Suppressor macrophage treated with lipopolysaccharide for 4 hours (primary cell): ENCODE results near the gene CSNK1G3.
A peak's percentile ranks its signal among the peaks of the same experiment; 100 is the strongest.
"Not testable (repeated sequence)": the region's sequence is repeated elsewhere in the genome, so short reads cannot be mapped to it uniquely, and the experiment has no call there.

ENCODE experiments used
- DNase-seq: peaks from one replicate; pipeline ENCODE4 v3.0.0-alpha.2; 2020

Gene CSNK1G3

DNA sequence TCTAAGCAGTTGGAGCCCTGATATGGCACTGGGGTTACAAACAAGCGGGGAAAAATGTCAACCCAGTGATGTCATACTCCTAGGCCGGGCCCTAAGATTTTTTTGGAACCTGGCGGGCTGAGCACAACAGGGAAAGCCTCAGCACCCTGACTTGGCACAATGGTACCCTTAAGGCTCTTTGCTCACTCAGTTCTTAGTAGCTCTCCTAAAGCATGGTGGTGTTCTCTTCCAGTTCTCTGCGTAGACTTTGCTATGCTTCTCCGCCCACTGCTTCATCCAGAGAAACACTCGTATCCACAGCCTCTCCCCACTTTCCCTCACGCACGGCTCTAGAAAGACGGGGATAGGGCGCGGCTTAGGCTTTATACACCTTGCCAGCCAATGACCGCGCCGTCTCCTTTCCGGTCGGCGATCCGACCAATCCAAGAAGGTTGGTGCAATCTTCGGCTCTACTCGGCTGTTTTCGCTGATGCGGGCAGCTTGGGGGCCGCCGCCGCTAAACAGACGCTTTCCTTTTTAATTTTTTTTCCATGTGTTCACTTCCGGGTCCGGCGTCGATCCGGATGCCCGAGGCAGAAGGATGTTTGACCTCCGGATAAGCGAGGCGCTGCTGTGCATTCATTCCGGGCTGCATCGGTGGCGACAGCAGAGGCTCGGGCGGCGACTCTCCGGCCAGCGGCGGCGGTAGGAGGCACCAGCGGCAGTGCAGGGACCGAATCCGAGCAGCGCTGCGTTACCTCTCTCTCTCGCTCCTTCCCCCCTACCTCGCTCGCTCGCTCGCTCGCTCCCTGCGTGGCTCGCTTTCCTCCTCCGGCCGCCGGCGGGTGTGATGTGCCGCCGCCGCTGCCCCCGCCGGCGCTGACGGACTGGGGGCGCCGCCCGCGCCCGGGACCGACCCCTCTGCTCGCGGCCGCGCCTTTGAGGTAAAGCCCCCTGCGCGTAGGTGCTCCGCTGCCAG, at the start of gene CSNK1G3:
CSNK1G3 (plus strand) TSS at position 530 of the 958 bp plus-strand sequence. CDS start 33,487 bp downstream, outside the sequence.
- peak; percentile 97 for DNase-seq

DNA sequence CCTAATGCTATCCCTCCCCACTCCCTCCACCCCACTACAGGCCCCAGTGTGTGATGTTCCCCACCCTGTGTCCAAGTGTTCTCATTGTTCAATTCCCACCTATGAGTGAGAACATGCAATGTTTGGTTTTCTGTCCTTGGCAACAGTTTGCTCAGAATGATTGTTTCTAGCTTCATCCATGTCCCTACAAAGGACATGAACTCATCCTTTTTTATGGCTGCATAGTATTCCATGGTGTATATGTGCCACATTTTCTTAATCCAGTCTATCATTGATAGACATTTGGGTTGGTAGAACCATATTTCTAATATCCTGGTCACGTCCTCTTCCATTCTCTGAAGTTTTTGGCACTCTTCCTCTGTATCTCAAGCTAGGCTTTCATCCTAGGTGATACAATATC, 45.1 kb upstream of the CSNK1G3 start:
- not testable (repeated sequence) for DNase-seq

DNA sequence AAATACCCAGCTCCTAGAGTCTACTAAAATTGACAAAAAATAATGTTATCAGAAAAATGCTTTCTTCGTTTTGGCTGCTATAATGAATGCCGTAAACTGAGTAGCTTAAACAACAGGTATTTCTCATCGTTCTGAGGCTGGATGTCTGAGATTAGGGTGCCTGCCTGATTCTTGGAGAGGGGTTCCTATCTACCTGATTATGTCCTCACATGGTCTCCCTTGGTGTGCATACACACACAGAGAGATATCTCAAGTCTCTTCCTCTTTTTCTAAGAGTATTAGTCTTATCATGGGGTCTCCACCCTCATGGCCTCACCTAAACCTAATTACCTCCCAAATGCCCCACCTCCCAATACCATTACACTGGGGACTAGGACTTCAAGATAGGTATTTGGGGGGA, 40.6 kb upstream of the CSNK1G3 start:
- DNase-seq: no peak

DNA sequence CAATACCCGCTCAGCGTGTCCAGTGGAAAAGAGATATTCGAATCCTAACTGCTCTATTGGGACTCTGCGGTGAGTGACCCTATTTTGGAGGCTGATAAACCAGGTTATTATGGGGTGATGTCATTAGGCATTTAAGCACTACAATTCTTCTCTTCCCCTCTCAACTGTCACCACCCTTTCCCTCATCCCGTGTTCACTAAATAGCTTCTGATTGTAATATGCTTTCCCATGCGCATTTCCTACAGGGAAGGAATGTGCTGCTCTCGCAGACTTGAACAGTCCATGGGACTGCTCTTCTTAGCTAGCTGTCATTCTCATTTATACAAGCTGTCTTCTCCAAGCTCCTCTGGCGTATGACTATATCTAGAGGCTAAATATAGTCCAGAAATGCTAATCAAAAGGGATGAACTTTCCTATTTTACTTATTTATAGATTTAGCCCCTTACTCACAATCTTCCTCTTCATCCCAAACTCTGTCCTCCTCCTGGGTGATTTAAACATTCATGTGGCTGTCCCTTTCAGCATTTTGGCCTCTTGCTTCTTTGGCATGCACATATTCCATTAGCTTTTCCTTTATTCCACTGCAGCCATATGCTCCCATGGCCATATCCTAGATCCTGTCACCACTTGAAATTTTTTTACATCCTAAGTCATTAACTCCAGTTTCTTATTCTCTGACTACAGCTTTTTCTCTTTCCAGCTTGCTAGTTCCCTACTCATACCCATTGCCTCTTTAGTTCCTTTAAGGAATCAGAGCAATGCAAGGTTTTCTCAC, 39.6 kb upstream of the CSNK1G3 start:
- no peak for DNase-seq

DNA sequence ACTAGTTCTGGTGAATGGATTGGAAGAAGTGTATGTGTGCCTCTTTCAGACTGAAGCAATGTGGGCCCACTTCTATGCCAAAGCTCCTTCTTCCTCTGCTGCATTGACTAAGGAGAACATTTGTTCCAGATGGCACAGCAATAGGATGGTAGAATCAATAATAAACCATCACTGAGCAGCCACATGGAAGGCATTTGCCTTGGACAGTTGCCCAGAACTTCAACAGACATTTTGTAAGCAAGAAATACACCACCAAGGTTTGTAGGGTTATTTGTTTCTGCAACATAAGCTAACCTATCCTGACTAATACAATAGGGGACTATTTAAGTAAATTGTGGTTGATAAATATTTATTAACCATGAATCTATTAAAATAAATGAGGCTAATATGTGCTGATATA, 37.7 kb upstream of the CSNK1G3 start:
- DNase-seq: no peak

DNA sequence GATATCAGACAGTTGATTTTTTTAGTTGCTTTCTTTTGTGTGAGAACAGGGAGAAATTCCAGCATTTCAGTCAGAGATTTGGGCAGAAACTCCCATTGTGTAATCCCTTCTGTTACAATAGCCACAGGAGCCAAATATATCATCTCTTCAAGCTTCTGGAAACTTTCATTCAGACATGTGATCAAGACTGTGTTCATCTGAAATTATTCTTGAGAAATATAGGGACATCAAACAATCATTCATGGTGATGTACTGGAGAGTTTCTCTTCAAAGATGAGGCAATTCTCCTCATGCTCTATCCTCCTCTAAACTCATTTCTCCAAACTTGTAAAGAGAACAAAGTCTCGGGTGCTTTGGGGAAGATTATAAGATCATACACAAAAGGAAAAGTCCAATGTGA, 35.2 kb upstream of the CSNK1G3 start:
- DNase-seq: peak; percentile 57

DNA sequence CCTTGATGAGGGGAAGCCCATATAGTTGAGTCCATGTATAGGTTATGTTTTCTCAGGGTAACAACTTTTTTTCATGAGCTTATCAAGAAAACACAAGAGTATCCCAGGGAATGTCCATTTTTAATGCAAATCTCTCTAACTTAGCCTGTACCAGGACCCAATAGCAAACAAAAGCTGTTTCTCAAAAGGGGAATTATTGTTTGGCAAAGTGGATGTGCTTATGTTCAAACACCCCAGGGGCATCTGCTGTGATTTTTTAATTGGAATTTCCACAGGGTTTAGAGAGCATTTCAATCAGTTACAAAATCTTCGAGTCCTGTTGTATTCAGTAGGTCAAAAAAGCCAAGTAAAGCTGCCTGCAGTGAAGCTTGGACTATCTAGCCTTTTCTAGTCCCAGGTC, 33.4 kb upstream of the CSNK1G3 start:
- no peak for DNase-seq

DNA sequence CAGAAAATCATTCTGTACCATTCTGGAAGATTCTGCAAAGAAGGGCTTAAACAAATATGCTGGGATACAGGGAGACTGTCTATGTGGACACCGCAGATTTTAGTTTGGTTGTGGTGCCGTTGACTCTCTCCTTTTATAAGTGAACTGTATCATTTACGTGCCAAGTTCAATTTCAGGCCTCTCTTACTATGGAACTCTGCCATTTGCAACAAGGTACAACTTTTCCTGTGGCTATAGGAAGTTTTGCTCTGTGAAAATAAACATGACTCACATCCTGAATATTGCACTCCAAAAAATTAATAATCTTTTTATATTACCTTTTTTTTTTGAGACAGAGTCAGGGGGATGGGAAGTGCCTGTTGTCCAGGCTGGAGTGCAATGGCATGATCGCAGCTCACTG, 29.7 kb upstream of the CSNK1G3 start:
- DNase-seq: no peak

DNA sequence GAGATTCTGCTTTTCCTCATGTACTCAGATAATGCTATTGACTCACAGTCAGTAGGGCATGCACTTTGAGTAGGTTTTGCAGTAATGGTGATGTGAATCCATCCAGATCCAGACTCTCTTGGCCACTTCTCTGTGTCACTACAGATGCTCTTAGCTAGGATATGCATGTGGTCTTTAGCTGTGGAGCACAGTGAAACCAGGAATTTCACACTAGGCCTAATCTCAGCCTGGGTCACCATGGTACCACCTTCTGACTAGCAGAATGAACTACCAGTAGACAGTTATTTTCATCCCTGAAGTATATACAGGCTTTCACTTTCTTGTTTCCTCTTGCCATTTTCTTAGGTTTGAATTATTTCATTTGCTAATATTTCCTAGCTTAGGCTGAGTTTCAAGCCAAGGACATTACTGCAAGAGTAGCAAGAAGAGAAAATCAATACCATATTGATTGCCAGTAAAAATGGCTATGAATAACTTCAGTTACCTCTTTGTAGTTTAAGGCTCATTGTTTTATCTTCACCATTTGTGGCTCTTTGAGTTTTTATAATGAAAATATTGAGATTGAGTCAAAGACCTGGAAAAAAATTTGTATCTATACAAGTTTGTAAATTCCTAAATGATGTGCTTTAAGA, 28.4 kb upstream of the CSNK1G3 start:
- no peak for DNase-seq

DNA sequence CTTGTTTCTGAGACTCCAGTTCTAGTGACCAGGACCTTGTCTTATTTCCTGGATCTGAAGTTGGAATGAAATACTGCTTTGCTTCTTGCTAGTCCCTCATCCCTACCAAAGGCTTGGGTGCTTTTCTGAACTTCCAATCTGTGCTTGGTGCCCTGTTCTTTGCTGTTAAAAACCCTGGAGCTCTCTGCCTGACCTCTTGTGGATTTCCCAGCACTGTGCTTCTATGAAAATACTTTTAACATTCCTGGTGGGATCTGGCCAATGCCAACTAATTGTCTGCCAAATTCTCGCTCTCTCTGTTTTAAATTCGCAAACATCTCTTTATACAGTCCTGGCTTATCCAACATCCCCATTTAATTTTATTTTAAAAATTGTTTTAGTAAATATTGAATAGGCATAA, 26.7 kb upstream of the CSNK1G3 start:
- DNase-seq: no peak

DNA sequence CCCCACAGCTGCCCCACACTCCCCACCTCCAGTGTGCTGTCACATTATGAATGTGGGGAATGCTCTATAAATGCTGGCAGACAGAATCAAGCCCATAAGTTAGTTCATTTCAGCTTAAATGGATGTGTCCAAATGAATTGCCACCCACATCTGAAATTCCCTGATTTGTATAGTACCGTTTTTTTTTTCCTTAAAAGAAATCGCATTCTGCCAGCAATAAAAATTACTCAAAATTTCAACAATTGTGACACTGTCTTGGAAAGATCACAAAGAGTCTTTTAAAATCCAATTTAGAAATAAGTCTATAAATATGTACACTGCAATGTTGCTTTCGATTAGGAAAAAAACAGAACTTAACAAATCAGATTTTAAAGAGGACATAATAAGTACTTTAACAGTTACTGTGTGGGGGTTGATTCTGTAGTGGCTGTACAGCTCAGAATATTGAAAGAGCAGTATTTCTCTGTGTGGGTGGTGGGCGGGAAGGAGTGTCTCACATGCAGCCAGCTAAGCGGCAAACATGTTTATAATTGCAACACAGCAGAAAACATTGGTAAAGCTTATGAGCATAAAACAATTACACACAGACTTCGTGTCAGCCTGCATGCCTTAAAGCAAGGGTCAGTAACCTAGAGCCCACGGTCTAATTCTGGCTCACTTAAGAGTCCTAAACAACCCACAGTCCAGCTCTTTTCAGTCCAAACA, 24.9 kb upstream of the CSNK1G3 start:
- peak; percentile 66 for DNase-seq

DNA sequence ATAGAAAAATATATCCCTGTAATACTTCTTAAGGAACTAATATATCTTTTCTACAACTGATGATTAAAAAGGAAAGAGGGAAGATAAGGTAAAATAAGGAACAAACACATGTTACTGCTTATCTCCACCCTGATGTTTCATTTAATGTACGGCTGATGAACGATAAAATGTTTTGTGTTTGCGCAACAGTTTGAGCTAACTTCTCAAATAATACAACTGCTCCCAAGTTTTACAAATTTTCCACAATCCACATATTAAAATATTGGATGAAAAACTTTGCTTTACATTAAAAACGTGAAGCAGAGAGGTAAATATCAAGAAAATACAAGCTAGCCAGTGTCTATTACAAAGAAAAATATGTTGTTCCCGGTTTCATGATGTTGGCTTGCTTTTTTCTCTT, 21.0 kb upstream of the CSNK1G3 start:
- no peak for DNase-seq

DNA sequence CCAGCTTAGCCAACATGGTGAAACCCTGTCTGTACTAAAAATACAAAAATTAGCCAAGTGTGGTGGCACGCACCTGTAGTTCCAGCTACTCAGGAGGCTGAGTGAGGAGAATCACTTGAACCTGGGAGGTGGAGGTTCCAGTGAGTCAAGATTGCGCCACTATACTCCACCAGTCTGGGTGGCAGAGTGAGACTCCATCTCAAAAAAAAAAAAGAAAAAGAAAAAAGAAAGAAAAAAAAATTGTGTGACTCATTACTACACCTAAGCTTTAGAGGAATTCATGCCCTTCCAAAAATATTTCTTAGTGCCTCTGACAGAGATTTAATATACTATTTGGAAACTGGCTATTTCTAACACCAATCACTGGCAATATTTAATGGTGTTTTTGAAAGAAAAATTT, 16.8 kb upstream of the CSNK1G3 start:
- DNase-seq: not testable (repeated sequence)

DNA sequence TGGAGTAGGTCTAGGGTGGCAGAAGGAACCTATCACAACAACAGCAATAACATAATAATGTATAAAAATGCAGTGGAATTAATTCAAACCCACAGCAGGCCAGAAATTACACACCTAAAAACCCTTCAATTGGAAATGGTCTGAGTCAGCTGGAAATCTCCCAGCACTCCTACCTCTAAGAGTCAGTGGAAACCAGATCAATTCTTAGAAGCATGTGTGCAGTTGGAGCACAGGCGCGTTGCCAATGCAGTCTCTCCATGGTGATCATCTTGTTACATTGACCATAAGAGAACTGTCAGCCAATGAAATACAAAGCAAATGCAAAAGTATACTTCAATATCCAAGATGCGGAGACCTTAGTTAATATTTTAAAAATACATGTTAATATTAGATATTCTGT, 15.1 kb upstream of the CSNK1G3 start:
- no peak for DNase-seq

DNA sequence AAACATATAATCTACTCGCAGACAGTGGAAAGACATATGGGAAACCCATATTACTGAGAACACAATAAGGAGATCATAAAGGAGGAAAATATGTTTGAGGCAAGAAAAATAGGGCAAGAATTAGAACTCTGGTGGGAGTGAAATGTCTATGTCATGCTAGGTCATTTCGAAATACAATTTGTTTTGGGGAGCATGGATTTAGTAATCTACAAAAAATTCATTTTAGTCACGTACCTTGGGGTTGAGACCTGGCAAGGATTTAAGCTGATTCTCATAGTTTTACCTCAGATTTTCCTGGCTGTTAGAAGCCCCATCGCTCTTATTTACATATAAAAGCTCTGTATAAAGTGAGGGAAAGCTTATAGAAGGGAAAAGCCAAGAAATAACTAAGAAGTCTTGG, 11.5 kb upstream of the CSNK1G3 start:
- no peak for DNase-seq

DNA sequence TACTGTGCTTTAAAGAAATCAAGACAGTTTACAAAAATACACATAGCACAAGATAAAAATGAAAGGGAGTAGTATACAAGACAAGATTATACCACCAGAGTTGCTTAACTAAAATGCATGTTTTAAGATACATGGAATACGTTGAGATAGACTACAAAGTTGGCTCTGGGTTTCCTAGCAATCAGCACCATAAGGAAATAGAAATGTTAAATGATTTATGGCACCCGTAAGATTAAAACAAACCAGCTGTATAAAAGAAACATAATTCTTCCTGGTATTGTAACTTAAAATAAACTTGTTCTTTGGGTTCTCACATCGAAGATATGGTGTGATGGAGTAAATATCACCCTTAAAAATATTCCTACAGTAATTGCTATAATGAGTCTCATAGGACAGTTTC, 9.9 kb upstream of the CSNK1G3 start:
- DNase-seq: no peak

DNA sequence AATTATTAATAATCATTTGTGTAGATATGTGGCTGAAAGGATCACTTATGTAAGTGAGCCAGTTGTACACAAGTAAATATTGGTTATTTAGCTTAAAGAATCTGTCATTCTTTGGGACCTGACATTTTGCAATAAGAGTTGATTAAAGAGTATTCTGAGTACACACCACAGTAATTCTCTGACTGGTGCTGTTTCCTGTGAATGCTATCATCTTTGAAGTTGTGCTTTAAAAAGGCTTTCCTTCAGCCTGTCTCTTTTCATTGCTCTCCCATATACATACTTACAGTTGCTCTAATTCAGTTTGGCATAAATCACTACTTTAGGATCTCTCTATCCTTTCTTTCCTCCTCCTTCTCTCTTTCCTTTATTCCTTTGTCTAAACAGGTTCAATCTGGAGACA, 8.7 kb upstream of the CSNK1G3 start:
- DNase-seq: no peak

DNA sequence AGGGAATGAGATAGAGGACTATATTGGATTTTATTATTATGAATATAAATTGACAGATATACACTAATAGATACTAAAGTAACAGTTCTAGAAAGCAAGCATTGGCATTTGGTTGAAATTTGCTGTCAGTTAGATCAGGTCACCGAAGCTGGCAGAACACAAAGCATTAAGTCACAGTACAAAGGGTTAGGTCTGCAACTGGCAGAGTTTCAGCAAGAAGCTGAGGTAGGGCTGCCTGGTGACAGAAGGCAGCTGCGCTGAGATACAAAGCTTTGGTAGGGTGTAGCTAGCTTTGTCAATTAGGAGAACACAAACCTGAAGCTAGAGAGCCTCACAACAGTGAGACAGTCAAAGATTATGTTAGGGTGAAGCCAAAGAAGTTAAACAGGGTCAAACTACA, 6.3 kb upstream of the CSNK1G3 start:
- no peak for DNase-seq

DNA sequence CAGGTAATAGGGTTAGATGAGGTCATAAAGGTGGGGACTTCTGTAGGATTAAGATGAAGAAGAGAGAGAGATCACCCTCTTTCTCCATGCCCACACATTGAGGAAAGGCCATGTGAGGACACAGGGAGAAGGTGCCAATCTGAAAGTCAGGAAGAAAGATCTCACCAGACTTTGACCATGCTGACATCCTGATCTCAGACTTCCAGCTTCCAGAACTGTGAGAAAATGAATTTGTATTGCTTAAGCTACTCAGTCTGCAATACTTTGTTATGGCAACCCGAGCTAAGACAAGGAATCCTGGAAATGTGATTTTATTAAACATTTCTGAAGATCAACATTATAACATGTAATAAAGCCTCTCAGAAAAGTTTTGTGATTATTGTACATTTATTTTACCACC, 3.5 kb upstream of the CSNK1G3 start:
- DNase-seq: no peak

DNA sequence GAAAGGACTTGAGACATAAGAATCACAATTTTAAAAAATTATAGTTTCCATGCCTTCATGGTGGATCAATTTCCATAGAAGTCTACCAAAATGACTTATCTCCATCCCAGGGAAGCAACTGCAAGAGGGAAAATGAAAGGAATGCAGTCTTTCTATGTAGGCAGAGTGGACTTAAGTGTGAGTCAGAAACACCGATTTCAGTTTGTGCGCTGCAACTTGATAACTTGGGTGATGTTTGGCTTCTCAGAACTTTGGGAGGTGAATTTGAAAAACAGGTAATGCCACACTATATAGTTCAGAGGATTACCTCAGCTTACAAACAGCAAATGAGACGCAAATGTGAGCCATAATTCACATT, 708 bp upstream of the CSNK1G3 start:
- peak; percentile 10 for DNase-seq

DNA sequence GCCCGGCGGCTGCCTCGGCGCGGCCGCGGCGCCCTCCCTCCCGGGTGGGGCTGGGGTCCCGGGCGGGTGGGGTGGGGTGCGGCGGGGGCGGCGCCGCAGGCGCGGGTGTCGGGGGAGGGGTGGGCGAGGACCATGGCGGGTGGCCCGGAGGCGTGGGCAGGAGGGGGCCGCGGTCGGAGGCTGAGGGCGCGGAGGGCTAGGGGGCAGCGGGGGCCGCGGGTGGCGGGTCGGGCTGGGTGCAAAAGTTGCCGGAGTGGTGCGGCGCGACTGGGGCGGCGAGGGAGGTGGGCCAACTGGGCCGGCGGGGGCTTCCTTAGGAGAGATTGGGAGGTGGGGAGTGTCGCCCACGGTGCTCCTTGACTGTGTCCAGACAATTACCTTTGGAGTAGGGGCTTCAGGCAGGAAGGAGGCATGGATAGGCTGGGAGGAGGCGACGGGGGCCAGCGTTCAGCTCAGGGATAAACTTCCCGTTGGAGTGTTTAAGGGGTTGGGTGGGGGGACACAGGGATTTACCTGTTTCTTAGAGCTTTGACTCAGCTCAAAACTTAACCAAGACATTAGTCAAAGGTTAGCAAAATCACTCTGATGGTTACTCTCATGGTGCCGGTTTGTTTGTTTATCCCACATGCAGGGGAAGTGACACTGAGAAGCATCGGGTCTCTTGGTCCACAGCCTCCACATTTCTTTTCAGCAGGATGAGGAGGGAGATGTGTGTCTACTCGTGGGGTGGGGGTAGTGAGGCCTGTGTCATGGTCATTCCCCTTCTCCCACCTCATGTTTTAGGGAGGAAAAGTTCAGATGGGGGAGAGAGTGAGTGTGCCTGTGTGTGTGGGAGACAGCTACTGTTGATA, 859 bp downstream of the CSNK1G3 start:
- DNase-seq: peak; percentile 50
